Stimulated activated CD8-positive, alpha-beta memory T cell treated with anti-CD3 and anti-CD28 coated beads, Interleukin-4, amount 100 ng/mL, for 4 hours (primary cell): ENCODE results near the gene ARHGEF12.

Experiments
- DNase-seq, 2 donors: peaks; one replicate each; pipeline ENCODE4 v3.0.0-alpha.2; 2020; ENCODE audit warnings: low read depth in 2 of 2, low spot score in 1 of 2

The ARHGEF12 gene

DNA sequence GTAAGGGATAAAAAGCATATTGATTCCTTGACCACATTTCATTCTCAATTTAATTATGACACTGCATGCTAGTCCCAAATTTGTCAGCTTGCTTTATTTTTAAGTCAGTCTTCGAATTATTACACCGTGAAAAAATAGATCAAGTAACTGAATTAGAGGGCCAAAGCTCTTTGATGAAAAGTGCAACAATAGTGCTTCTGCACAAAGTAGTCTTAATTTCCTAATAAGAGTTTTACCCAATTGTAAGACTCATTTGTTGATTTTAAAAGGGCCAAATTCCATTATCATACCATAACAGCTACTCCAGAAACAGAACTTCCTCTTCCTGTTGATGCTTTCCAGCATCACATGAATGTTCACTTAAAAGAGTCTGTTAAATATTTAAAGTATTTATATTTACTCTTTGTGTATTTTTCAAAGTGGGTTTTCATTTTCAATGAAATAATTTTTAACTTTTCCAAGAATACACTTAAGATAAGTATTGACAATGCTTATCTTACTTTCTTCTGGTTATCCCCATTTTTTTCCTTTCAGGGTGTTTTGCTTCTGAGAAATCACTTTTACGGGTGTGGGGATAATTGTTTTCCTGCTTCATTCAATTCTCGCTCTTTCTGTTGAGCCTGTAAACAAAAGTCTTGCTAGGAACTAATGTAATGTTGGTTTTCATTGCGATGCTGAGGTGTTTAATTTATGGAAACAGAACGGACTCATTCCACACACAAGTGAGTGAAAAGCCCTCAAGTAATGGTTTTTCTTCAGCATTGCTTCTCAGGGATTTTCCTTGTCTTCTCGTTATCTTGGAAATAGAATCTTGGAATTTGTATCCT is 2.1 kb downstream of the ARHGEF12 start:
- DNase-seq = no peak

DNA sequence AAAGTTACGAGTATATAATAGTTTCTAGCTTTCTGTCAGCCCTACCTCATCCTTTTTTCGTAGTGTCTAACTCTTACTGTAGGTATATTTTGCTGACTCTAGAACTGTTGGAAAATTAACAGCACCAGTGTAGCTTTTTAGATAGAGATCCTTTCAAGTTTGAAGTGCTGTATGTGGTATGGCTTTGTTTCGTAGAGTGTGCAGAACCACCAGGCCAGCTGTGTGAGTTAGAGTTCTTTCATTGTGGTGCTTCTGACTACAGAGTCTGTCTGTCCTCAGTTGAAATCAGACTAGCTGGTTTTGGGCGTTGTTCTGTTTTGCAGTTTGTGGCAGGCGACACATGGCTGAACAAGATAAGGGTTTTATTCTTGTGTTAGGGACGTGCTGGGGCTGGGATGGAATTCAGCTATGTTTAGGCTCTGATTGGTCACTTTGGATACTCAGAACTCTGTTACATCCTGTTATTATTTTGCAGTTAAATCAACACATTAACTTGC is 3.2 kb downstream of the ARHGEF12 start:
- DNase-seq = no peak

DNA sequence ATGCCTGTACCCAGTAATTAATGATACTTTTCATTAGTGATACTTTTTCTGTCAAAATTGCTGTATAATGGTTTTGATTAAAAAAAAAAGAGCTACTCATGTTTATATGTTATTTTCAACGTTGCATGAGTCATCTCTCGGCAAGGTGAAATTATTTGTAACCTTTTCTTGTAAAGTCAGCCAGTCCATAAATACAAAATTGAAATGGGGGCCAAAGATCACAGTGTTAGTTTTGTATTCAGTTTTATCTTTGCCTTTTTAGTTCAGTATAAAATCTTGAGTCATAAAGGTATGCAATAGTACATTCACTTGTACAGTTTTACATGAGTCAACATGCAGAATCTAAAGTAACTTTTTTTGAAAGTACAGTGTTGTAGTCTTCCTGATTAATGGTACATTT is 4.3 kb downstream of the ARHGEF12 start:
- no peak for DNase-seq

DNA sequence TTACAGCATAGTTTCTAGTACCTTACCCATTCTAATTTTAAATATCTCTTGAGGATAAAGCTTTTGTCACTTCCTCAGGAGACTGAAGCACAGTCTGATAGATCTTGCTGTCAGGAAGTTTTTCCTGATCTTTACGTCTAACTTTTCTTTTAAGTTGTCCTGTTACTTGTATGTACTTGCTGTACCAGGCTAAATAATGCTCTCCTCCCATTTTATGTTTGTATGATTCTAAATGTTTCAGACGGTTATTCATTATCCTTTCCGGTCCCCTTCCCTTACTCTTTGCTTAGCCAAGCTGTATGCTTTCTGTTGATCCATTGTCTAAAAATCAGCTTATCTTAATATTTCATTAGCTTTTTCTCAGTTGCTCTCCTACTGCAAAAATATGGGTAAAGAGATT is 6.0 kb downstream of the ARHGEF12 start:
- no peak for DNase-seq

DNA sequence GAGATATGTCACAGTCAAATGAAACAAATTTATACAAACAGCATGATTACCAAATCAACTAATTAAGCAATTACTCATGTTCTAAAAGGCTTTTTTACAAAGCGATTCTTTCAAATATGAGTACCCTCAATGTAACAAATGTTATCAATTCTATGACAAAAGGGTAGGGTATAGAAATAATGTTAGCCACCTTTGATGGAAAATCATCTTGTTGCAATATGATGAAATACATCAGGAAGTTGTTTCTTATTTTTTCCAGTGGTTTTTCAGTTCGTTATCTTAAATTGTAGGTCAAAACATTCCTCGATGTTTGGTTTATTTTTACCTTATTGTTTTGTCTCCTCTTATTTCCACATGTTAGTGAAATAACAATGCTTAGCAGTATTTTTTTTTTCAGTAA is 6.5 kb downstream of the ARHGEF12 start:
- DNase-seq = no peak

DNA sequence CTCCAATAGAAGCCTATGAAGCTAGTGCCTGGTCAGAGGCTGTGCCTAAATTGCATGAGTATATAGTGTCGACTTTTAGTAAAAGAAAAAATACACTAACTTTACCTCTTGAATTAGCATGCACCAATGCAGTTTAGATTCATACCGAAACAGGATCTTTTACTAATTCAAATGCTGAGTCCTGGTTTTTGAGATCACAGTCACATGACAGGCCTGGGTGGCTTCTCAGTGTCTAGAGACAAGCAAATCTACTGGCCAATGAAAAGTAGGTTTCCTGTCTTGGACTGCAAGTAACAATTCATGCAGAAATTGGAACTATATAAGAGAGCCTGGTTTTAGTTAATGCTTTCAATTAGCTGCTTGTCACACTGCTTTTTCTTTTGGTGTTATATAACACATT is 7.2 kb downstream of the ARHGEF12 start:
- DNase-seq = no peak

DNA sequence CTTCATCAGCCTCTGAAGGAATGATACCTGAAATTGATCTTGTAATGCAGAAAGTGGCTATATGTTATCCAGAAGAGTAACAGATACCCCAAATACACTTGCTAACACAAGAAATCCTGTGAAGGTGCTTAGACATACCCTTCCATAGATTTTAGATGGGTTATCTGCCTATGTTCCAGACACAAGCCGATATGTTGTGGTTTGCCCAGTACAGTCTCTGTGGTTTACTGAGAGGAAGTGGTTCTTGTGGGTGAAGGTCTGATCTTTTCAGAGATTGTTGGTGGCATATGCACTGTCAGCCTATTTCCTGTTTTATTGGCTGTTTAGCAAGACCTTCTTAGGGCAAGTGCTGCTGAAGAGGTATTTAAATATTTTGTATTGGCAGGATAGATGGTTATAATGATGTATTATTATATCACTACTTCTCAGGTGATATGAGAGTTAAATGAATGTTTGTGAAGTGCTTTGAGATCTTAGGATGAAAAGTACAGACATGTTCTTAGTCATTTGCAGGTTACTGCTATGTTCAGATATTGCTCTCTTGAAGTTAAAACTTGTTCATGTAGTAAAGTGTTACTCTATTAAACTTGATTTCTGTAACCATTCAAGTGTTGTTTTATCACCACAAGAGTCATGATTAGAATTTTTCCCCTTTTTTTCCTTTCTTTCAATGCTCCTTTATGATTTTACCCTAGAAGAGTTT is 8.2 kb downstream of the ARHGEF12 start:
- peak in 1 of 2 donors; percentile 15 for DNase-seq

DNA sequence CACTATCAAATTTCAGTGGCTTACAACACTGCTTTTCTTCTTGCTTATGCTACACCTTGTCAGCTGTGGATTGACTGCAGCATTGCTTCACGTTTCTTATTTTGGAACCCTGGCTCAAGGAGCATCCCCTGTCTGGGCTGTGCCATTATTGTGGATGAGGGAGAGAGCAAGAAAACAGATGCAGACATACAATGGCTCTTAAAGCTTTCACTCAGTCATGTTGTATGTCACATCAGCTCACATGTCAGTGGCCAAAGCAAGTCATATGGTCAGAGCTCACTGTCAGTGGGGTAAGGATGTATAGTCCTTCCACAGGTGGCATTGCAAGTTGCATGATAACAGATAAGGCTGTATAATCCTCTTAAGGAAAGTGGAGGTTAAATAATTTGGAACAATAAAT is 10.0 kb downstream of the ARHGEF12 start:
- no peak for DNase-seq

DNA sequence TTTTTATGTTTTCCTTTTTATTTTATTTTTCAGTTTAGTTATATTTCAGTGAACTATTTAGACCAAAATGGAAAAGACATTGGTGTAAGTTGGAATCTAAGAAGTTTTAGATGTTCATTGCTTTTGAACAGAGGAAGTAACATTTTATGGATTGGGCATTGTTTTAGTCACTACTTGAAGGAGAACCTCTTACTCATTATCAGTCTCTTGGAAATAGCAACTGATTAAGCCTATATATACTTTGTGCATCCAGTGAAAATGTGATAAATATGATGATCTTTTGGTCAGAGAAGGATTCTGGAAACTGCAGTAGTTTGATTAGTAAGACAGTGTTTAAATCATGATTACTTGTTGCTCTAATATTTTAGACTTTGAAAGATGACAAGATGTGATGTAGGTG is 14.4 kb downstream of the ARHGEF12 start:
- DNase-seq = no peak

DNA sequence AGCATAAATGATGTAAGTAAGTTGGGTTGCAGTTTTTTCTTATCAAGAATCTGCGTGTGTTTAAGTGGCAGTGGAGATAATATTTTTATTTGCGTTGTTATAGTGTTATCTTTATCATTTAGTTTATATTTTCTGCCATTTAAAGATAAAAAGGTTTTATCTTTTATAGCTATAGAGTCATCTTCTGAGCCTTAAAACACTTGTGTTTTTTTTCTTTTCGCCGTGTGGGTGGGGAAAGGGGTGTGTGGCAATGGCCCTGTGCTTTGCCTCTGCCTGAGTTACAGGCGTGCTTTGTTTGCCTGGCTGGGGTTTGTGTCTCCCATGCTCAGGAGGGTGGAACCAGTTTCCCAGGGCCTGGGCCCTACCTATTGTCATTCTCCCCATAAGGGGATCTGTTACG is 16.2 kb downstream of the ARHGEF12 start:
- DNase-seq = no peak

DNA sequence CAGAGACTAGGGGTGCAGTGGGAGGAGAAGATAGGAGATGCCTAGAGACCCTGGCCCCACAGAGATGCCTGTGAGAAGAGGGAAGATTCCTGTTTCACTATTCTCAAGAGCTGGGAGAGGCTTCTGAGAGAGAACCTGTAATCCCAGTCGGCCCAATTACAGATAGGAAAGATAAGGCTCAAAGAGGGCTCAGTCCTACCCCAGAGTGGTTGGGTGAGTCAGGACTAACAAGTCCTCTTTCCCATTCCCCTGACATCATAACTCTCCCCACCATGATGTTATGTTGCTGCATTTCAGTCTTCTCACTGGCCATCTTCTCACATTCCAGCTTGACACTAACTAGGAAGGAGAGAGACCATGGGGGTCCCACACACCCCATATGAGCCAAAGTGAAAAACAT is 17.9 kb downstream of the ARHGEF12 start:
- no peak for DNase-seq

DNA sequence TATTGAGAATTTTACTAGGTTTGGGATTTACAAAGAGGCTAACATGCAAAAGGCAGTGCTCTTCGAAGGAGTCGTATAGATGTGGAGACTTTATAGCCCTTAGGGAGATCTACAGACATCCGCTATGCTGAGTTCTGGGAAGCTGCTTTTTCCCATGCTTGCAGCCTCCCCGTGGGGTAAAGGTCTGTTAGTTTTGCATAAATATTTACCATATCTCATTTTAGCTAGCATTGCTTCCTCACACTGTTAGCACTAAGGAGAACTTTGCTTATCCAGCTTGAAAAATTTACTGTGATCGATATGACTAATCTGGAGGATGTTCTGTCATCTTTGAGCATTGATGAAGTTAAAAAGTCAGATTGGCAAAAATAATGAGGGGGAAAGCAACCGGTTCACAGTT is 18.6 kb downstream of the ARHGEF12 start:
- no peak for DNase-seq

DNA sequence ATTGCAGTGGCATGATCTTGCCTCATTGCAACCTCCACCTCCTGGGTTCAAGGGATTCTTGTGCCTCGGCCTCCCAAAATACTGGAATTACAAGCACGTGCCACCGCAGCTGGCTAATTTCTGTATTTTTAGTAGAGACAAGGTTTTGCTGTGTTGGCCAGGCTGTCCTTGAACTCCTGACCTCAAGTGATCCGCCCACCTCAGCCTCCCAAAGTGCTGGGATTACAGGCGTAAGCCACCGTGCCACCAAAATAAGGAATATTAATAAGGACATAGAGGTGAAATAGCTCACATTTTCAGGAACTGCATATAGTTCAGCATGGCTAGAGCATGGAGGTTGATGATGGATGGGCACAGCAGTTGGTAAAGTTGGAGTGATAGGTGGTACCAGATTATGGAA is 21.4 kb downstream of the ARHGEF12 start:
- DNase-seq = no peak

DNA sequence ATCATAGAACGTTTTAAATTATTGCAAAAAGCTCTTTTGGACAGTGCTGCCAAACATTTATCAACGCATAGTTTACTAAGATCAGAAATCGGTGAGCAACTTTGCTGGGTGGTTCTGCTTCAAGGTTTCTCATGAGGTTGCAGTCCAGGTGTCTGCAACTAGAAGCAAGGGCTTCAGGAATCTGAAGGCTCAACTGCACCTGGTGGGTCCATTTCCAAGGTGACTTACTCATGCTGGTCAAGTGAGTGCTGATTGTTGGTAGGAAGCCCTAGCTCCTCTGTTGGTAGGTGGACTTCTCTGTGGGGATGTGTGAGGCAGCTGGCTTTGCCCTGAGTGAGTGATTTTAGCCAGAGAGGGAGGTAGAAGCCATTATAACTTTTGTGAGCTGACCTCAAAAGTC is 22.5 kb downstream of the ARHGEF12 start:
- no peak for DNase-seq

DNA sequence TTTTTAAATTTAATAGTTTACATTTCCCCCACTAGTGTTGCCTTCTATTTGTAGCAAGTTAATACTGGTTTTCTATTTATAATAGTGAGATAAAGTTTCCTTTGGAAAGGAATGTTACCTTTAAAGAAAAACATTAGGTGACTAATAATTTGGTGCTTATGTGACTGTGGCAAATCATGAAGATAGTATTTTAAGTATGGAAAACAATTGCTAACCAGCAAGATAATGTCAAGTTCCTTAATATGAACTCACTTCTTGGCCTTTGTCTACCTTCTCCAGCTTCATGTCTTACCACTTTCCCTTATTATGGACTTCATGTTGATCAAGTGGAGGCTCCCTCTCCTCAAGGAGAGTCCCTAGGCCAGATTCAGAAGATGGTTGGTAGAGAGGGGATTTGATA is 27.2 kb downstream of the ARHGEF12 start:
- no peak for DNase-seq

DNA sequence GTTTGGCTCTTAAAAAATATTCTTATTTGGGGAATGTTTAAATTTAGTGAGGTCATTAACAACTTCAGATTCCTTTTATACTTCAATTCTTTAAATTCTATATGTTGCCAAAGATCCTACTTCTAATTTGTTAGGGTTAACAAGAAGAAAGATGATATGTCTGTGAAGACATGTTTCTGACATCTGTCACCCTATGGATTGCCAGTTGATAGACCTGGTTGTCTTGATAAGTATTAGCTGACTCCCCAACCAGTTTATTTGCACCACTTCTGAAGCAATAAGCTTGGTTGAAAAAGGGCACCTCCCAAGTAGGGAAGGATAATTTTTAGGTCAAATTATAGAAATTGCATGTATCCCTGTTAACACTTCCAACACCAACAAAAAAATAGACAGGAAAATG is 29.3 kb downstream of the ARHGEF12 start:
- no peak for DNase-seq

DNA sequence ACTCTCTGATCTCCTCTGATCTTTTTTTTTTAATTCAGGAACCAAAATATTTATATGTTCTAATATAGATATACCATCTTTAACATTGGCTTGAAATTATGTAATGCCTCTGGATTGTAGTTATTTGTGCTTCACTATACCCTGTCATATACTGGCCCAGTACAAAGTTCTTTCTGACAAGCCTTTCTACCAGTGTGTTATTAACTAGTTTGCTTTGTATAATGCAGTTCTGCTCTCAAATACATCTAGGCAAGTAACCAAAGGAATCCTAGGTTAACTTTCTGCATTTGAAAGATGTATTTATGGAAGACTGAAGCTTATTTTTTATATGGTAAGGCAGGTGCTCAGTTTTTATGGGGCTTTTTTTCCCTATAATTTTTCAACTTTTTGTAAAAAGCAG is 36.1 kb downstream of the ARHGEF12 start:
- no peak for DNase-seq

DNA sequence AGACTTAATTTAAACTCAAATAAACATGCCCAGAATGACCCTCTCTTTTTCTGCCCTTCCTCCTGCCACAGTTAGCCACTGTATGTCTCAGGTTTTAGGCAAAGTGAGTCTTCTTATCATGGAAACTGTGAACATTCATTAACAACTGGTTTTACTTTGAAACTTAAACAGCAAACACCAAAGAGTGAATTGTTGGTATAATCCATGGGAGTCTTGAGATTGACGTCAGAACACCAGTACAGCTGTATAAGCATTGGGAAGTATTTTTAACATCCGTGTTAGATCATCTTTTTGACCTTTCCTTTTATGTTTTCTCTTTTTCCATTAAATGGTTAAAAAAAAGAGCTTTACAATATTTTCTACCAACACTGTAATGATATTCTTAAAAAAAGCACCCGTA is 38.9 kb downstream of the ARHGEF12 start:
- DNase-seq = no peak

DNA sequence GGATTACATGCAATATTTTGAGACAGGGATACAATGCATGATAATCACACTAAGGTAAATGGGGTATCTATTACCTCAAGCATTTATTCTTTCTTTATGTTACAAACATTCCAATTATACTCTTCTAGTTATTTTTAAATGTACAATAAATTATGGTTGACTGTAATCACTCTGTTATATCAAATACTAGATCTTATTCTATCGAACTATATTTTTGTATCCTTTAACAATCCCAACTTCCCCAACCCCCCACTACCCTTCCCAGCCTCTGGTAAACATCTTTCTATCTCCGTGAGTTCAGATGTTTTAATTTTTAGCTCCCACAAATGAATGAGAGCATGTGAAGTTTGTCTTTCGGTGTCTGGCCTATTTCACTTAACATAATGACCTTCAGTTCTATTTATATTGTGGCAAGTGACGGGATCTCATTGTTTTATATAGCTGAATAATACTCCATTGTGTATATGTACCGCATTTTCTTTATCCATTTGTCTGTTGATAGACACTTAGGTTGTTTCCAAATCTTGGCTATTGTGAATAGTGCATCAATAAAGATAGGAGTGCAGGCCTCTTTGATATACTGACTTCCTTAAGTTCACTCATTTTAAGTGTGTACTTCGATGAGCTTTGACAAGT is 40.5 kb downstream of the ARHGEF12 start:
- DNase-seq = no peak

DNA sequence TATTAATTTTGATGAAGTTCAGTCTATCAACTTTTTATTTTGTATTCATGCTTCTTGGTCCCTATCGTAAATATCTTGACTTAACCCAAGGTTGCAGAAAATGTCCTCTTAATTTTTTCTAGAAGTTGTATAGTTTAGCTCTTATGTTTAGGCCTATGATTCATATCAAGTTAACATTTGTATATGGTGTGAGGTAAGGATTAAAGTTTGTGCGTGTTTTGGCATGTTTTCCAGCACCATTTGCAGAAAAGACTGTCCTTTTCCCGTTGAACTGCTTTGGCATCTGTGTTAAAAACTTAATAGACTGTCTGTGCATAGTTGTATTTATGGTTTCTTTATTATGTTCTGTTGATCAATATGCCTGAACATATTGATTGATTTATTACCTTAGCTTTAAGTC is 42.3 kb downstream of the ARHGEF12 start:
- DNase-seq = no peak

DNA sequence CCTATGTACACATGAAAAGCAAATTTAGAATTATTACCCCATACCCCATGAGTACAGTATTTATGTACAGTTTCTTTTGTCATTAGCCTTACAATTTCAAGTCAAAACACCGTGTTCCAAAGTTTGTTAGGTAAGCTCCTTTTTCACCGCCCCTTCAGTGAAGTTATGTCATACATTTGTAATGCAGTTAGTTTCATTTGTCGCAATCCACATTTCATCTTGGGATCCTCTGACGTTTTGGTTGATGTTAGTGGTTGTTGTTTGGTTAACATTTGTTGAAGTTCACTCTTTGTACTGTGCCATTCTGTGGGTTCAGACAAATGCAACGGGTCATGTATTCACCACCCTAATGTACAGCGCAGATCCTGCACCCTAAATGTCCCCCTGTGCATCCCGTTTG is 45.2 kb downstream of the ARHGEF12 start:
- no peak for DNase-seq

DNA sequence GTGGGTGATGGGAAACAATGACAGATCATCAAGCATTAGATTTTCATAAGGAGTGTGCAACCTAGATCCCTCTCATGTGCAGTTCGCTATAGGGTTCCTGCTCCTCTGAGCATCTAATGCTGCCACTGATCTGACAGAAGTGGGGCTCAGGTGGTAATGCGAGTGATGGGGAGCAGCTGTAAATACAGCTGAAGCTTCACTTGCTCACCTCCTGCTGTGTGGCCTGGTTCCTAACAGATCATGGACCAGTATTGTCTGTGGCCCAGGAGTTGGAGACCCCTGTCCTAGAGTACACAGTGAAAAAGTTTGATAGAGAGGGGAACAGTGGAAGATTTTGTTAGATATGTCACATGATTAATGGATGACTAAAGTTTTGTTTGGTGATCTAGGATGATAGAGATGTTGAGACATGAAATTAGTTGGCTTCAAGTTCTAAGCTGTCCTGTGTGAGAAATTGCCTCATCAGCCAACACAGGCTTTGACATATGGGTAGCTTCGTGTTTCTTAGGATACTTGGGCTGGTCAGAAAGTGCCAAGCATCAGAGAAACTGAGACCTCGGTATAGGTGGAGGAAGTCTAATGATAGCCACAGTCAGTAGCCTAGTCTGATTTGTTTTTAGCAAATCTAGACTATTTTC is 47.4 kb downstream of the ARHGEF12 start:
- no peak for DNase-seq
